GM19395 (cell line): ENCODE results near the gene WNT9B.

Experiments
- ATAC-seq: cut with Tn5 transposase; IDR thresholded peaks from one replicate; pipeline ENCODE4 v1.9.1; 2021; ENCODE audit warnings: mild to moderate bottlenecking, moderate library complexity; ENCODE audit not compliant: unreplicated experiment

WNT9B gene

GRCh38 chr17:46853896-46854444 is 2.6 kb downstream of the WNT9B start:
- no peak for ATAC-seq

- ATAC-seq: no peak
Observed at GRCh38 chr17:46854515-46854914, 3.1 kb downstream of the WNT9B start.

GRCh38 chr17:46854948-46855347 is 3.6 kb downstream of the WNT9B start:
- no peak for ATAC-seq

GRCh38 chr17:46857600-46857999 is 6.2 kb downstream of the WNT9B start:
- ATAC-seq: no peak

- ATAC-seq: no peak
Observed at GRCh38 chr17:46859996-46860395, 8.6 kb downstream of the WNT9B start.

- ATAC-seq: no peak
Observed at GRCh38 chr17:46862949-46863348, 11.6 kb downstream of the WNT9B start.

GRCh38 chr17:46863383-46864121 is 12.2 kb downstream of the WNT9B start:
- no peak for ATAC-seq

- ATAC-seq: no peak
Observed at GRCh38 chr17:46865100-46865499, 13.7 kb downstream of the WNT9B start.

- no peak for ATAC-seq
Observed at GRCh38 chr17:46866325-46866724, 14.9 kb downstream of the WNT9B start.

- ATAC-seq: no peak
Observed at GRCh38 chr17:46866747-46867146, 15.4 kb downstream of the WNT9B start.

GRCh38 chr17:46868689-46869187 is 17.4 kb downstream of the WNT9B start:
- no peak for ATAC-seq

- ATAC-seq: no peak
Observed at GRCh38 chr17:46869296-46869695, 17.9 kb downstream of the WNT9B start.

- no peak for ATAC-seq
Observed at GRCh38 chr17:46869975-46870803, 18.8 kb downstream of the WNT9B start.

- no peak for ATAC-seq
Observed at GRCh38 chr17:46872421-46872820, 21.0 kb downstream of the WNT9B start.

- no peak for ATAC-seq
Observed at GRCh38 chr17:46873941-46874645, 22.7 kb downstream of the WNT9B start.

GRCh38 chr17:46874906-46875305 is 23.5 kb downstream of the WNT9B start:
- no peak for ATAC-seq

GRCh38 chr17:46875849-46876352 is 24.5 kb downstream of the WNT9B start:
- ATAC-seq: no peak

GRCh38 chr17:46876353-46876887 is 25.0 kb downstream of the WNT9B start:
- no peak for ATAC-seq

- no peak for ATAC-seq
Observed at GRCh38 chr17:46876926-46877325, 25.5 kb downstream of the WNT9B start.

- no peak for ATAC-seq
Observed at GRCh38 chr17:46877466-46877865, 26.1 kb downstream of the WNT9B start.

GRCh38 chr17:46878055-46878454 is 26.7 kb downstream of the WNT9B start:
- ATAC-seq: no peak
